NOMO-1 treated with dmso at 0.1 percent for 144 hours (cell line): ENCODE measurements around the gene CMKLR1.

ENCODE experiments used
- DNase-seq: peaks from one replicate; lab custom pipeline; 2025; ENCODE audit not compliant: unreplicated experiment; lab: John Stamatoyannopoulos, UW

Gene CMKLR1

DNA sequence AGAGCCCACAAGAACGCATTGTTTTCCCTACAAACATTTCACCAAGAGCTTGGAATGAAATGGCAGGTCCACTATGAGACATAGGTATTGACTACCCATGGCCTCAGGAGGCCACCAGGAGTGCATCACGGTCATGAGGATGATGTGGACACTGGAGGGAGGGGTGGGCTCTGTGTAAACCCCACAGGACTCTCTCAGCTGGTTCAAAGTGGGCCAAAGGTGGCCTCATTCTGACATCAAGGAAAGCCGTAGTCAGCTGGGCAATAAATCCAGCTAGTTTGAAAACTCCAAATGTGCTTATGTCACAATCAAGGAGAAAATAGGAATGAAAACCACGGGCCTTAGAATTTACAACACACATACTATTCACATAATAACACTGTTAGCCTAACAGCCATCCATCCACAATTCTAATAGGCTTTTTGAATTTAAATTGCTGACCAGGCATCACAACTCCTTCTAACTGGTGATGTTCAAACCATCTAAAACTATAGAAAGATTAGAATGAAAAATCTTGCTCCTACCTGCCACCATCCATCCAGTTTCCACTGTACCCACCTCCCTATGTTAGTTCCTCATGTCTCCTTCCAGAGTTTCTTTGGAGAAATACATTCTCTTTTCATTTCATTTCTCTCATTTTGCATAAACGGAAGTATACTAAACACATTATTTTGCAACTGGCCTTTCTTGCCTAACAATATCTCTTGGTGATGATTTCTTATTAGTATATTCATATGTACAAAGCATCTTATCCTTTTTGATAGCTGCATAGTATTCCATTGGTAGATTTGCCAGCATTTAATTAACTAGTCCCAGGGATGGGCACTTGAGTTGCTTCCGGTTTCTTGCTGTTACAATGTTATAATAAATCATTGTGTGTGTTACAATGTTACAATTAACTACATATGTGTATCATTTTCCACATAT is 21.5 kb downstream of the CMKLR1 start:
- DNase-seq = no peak

DNA sequence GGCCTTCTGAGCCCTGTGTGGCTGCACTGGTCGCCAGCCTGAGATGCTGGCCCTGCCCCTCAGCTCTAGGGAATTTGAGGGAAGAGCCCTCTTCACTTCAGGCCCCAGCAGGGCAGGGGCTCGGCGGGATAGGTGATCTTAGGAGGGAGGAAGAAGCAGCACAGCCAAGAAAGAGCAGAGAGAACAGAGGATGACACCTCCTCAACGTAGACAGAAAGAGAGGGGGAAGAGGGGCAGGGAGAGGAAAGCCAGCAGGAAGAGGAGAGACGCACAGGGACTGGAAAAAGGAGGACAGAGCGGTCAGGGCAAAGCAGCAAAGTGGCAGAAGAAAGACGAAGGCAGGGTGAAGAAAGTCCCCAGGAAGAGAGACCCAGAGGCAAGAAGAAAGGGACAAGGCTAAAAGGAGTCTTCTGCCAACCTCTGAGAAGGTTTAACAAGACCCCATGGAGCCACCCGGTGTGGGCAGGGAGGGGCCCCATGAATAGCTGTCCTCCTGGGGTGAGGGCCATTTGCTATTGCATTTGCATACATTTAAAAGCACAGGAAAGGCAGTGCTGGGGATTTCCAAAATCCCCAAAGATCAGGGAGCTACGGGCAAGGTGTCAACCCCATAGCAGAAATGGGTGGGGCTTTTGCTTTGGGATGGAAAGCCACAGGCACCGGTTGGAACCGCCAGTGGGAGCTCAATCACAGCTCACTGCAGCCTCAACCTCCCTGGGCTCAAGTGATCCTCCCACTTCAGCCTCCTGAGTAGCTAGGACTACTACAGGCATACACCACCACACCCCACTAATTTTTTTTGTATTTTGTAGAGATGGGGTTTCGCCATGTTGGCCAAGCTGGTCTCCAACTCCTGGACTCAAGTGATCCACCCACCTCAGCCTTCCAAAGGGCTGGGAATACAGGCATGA is 22.7 kb downstream of the CMKLR1 start:
- DNase-seq = no peak

DNA sequence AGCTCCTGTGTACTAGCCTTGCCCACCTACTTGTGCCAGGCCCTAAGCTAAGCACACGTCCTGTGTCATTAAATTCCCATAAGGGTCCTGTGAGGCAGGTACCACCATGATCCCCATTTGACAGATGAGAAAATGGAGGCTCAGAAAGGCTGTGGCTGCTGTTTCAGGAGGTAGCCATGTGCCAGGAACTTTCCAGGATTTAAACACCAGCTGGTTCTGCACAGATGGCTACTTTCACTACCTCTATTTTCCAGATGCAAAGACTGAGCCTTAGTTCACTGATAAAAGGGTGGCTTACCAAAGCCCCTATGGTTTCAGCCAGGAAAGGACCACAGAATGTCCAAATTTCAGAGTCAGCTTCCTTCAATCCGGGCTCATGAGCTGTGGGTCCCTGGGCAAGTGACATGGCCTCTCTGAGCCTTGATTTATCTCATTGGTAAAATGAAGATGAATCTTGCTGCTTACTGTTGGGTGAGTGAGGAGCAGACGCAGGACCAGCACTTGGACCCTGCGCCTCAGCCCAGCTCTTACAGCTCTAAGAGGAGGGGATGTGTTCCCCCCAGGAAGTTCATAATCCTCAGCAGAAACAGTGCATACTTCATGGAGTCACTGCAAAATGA is 23.5 kb downstream of the CMKLR1 start:
- DNase-seq = peak; percentile 6

DNA sequence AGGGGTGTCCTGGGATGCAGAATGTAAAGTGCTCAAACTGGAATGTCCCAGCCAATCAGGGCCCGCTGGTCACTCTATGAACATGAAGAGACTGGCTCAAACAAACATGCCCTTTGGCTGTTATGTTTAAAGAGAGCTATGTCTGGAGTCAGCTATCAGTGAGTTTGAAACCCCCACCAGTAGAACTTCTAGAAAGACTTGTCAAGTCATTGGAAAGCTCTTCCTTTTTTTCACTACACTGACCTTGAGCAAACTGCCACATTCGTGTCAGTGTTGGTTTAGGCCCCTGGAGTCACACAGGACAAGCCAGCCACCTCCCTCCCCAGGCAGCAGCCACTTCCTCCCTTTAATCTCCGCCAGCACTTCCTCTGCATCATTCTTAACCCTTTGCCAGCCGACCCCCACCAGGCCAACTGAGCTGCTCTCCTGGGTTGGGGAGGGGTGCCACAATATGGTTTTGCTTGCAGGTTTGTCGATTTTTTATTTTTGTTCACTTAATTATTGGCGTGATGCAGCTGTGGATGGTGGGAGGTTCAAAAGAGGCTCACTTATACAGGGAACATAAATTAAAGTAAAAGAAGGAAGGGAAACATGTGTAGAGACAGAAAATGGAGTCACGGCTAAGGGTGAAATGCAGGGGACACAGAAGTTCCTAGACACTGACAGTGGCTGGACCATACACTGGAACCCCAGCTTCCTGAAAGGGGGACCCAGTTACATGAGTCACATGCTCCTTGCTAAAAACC is 25.3 kb downstream of the CMKLR1 start:
- peak; percentile 92 for DNase-seq

DNA sequence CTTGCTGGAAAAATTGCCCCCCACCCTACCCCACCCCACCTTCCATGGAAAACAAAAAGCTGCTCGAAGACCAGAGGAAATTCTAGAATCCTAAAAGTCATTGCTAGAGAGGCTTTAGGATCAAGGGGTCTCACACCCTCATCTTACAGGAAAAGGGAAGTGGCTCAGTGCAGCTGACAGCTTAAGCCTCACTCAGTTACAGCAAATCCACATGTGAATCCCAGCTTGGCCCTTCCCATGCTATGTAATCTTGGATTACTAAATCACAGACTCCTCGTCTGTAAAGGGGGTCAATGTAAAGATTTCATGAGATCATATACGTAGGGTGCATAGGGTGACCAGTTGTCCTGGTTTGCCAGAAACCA is 25.9 kb downstream of the CMKLR1 start:
- DNase-seq = peak; percentile 36

DNA sequence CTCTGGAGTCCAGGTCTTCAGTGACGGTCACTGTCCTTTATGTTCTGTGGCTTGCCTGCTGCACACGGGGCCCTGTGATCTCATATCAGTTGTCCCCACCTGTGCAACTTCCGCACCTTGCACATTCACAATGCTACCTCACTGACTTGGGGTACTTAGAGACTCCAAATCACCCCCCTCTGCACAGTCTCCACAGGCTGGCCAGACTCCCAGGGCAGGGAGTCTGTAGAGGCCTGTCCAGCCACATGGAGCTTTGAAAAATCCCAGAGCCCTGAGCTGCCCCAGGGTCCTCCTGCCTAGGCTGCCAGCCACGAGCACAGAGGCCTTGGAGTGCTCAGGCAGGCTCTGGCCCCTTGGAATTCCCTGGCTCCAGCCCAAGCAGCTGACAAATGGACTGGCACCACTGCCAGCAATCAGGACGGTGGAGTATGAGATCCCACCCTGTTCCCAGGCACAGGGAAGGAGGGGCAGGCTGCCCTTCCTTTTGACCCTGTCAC is 26.4 kb downstream of the CMKLR1 start:
- DNase-seq = no peak

DNA sequence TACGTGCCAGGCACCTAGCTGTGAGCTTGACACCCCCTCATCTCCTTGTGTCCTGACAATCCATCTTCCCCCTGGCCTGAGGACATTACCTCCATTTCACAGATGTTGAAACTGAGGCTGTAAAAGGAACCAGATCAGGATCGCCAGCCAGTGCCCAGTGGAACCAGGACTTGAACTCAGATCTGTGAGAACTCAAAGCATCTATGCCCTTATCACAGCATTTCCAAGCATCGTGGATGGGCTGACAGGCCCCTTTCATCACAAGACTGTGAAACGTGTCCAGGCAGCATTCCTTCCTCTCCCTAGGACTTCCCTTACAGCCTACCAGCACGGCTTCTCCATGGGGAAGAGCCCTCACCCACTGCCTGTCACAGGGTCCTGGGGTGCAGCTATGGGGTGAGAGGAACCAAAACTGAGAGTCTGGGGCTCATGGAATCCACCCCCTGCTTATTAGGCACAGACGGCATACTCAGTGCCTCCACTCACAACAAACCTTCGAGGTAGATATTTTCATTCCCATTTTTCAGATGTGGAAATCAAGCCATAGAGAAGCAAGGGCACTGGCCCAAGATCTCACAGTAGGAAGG is 26.9 kb downstream of the CMKLR1 start:
- no peak for DNase-seq

DNA sequence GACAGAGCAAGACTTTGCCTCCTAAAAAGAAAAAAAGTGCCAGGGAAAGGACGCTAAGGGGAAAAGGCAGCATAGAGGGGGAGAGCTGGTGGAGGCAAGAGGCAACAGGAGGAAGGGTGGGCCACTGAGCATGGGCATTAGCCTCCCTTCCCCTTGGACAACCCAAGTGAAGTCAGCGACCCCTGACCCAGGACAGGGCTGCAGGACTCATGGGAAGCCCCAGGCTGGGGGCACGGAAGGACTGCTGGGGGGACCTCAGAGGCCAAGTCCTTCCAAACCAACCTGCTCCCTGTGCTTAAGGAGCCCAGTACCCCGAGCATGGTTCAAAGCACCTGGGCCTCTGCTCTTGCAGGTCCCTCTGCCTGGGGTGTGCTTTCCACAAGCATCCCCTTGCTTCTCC is 27.5 kb downstream of the CMKLR1 start:
- no peak for DNase-seq

DNA sequence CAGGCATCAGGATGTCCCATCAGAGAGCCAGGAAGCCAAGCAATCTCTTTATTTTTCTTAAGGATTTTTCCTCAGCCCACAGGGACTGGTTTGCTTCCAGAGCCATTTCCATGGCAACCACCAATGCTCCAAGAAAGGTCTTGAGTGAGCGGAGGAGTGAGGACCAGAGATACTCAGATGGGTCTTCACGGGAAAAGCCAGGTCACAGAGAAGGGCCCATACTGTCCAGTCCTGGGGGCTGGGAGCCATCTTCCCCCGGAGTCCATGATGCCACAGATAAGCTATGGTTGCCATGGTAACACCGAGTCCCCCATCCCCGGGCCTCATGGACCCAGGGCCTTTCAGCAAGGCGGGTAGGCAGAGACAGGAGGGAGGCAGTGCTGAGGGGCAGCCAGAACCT is 28.6 kb downstream of the CMKLR1 start:
- no peak for DNase-seq

DNA sequence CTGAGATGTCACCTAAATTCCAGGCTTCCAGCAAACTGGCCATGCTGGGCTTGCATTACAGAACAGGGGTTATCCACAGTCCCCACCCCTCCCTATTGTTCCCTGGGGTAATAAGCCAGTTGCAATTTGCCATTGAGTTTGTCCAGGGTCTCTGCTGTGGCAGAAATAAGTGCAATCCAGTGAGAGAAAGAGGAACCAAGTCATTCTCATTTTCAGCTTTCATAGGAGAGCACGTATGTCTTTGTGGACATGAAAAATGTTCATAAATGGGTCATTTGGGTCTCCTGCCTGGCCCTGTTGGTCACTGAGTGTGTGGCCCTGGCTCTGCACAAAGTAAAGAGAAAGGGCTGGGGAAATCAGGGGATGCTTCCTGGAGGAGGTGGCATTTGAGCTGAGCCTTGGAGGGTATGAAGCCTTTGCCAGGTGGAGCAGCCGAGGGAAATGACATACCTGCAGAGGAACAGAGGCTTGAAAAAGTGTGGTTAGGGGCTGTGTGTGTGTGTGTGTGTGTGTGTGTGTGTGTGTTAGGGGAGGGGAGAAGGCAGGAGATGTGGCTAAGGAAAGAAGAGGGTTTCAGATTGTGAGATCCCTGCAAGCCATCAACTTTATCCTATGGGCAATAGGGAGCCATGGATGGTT is 29.3 kb downstream of the CMKLR1 start:
- DNase-seq = no peak

DNA sequence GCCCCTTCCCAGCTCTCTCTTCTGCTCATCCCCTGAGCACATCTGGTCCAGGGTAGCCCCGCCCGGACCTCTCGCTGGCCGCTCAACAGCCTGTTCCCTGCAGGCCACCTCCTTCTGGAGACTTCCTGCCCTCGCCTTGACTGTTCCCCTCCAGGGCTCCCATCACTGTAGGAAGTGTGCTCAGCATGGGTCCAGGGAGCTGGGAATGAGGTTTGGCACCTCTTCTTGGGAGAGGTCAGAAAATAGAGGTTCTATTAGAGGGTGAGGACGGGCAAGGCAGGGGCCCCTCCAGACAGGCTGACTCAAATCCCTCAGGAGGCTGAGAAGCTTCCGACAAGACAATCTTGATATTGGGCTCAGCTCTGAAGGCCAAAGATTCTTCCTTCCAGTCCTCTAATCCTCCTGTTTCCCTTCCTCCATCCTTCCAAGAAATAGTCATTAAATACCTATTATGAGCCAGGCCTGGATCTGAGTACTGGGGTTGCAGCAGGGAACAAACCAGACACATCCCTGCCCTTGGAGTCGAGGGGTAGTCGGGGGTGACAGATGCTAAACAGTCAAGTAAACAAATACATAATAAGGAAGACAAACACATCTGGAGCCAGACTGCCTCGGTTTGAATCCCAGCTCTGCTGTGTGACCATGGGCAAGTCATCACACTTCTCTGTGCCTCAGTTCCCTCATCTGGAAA is 30.6 kb downstream of the CMKLR1 start:
- no peak for DNase-seq

DNA sequence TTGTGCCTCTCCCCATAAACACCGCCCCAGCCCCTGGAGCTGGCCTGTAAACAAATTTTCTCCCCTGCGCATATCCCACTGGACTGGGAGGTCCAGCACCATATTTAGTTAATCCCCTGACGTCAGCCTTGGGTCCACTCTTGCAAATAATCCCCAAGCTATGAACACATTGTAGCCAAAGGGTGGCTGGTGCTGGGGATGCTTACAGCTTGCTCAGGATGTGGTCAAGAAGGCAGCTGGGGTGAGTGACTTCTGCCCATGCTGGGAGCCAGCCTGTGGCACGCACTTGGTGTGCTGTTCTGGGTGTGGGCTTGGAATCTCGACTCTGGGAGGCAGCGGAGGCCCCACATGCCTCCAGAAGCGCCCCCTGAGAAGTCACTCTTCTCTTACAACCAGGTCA is 32.1 kb downstream of the CMKLR1 start:
- DNase-seq = no peak

DNA sequence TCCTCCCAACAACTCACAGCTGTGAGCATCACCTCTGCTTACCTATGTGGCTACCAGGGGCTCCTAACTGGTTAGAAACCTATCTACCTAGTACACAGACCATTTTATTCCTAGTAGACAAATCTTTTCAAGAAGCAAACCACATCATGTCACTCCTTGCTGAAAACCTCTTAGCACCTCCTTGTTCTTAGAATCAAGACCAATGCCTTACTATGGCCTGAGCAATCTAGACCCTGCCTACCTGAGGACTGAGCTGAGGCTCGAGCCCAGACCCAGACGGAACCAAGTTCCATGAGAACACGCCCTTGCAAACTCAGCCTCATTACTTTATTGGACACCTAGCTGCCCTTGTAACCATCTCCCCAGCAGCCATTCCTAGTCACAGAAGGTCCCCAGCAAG is 32.6 kb downstream of the CMKLR1 start:
- DNase-seq = no peak

DNA sequence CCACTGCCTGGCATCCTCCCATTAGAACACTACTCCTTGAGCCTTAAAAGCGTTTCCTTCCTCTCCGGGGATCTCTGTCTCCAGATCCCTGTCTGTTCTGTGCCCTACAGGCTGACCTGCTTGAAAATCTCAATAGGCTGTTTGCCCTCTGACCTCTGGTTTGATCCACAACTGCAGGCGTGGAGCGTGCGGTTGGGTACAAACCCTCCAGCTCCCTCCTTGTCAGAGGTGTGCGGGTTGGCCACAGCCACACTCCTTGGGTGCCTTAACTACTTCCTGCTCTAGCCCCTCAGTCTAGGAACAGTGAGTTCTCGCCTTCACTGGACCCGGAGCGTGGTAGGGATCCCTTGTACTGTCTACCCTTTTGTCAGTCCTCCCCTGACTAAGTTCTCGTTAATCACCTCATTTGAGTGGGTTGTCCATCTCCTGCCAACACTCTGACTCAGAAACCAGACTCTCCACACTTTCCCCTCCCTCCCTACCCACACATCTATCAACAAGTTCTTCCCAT is 33.1 kb downstream of the CMKLR1 start:
- no peak for DNase-seq

DNA sequence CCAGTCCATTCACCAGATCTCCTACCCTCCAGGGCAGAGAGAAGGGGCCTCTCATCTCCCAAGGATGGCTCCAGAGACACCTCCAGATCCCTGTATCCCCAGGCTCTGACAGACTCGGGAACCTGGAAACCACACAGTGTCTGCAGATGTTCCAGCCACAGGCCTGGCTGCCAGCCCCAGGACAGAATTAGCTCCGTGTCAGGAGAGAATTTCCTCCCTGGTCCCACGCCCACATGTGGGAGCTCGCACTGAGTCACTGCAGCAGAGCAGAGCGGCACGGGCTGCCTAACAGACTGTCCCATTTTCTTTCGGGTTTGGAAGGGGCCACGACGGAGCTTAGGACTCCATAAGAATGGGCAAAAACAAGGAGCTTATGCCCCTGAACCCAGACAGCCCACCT is 33.6 kb downstream of the CMKLR1 start:
- no peak for DNase-seq

DNA sequence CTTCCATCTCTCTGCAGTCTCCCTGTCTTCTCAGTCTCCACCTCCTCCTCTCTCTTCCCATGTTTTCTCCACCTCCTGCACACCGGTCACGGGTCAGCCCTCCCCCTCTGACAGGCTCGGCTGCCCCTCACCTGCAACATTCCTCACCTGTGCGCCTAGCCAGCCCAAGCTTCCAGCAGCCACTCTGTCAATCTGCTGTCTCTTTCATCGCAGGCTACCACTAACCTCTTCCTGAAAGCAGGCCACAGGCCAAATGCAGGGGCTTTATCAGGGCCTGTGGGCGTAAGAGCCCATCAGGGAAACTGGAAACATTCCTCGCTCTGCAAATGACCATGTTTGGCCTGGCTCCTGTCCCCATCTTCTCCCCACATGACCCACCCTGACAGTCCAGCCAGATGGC is 34.5 kb downstream of the CMKLR1 start:
- DNase-seq = no peak

DNA sequence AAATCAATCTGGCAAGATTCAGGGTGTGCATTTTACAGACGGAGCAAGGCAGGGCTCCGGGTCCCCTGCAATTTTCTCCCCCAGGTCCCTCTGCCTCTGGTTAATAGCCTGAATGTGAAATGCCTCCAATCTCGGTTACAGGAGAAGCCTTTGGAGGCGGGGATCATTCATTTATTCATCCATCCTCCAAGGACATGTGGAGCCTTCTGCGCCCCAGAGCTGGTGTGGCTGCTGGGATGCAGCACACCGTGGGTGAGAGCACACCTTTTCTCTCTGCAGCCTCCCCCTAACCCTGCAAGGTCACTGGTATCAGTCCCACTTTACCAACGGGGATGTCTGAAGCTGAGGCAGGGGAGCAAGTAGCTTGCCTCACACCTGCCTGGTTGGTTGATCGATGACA is 35.4 kb downstream of the CMKLR1 start:
- DNase-seq = no peak

DNA sequence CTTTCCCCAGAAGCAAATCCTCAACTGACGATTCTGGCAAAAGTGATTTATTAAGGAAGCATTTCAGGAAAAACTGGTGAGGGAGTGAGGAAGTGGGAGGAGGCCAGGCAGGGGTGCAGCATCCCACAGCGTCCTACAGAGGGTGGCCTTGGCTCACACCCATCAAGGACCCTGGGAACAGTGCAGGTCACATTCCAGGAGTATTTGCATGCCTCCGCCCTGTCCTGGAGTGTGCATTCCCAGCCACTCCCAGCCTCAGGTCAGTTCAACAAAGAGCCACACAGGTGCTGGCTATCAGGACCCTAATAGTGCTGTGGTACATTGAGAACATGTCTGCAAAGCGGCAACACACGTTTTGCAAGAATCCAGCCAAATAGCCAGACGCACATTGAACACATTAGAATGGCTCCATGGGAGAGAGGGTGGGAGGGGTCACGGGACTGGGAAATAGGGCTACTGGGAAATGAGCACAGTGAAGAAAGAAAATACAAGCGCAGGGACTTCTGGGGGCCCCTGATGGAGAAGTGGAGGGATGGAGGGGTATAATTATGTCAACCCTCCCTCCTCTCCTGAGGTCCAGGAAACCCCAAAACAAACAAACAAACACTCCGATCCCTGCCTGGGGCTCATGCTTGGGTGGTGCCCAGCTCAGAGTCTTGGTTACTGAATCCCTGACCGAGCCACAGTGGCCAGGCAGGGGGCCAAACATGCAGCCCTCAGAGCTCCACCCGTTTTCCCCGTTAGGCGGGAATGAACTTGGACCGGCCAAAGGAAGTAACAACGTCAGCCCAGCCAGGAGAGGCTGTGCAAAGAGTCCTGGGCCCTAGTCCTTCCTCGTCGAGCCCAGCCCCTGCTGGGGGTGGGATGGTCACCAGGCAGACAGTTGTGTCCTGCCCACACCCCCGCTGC is 36.5 kb downstream of the CMKLR1 start:
- no peak for DNase-seq
